WTC11 (cell line): ENCODE results near the gene PDE8B. TPM values are rescaled to one million over a fixed set of nuclear protein-coding genes. Genes with fewer than 3 reads are reported as not detected.
A peak's percentile ranks its signal among the peaks of the same experiment; 100 is the strongest.

Source experiments
- ATAC-seq: fragments of 200-7000 bp; cut with Tn5 transposase; 2 replicates; pipeline ENCODE4 v1.10.0; 2021; ENCODE audit warnings: mild to moderate bottlenecking, moderate library complexity
- CTCF ChIA-PET: fragments of 300-600 bp; sonication (Branson Sonifier 250); formaldehyde crosslinking; loops from one replicate; lab custom pipeline; 2021; ENCODE audit warnings: antibody characterized with exemption; lab: Charles Lee
- POLR2A ChIA-PET: fragments of 350-600 bp; sonication (Branson Sonifier 250); formaldehyde crosslinking; loops from one replicate; lab custom pipeline; 2021; ENCODE audit warnings: antibody characterized with exemption; lab: Charles Lee
- DNase-seq: peaks from one replicate; pipeline ENCODE4 v3.0.0; 2021; ENCODE audit warnings: low spot score
- H3K27ac Mint-ChIP-seq: 2 replicates; pipeline ENCODE4 v1.8.0; 2021; ENCODE audit warnings: mixed read lengths
- H3K27me3 Mint-ChIP-seq: 2 replicates; pipeline ENCODE4 v1.8.0; 2021; ENCODE audit warnings: low read depth, mild to moderate bottlenecking, moderate library complexity, mixed read lengths
- H3K36me3 Mint-ChIP-seq: 2 replicates; pipeline ENCODE4 v1.8.0; 2021; ENCODE audit warnings: mixed read lengths
- H3K4me1 Mint-ChIP-seq: 2 replicates; pipeline ENCODE4 v1.8.0; 2022; ENCODE audit warnings: mixed read lengths
- H3K4me3 Mint-ChIP-seq: 2 replicates; pipeline ENCODE4 v1.8.0; 2021; ENCODE audit warnings: mild to moderate bottlenecking, moderate library complexity, mixed read lengths
- H3K9me3 Mint-ChIP-seq: 2 replicates; pipeline ENCODE4 v1.8.0; 2021; ENCODE audit warnings: mixed read lengths
- CBFB ChIP-seq: sonication (generic); formaldehyde crosslinking; IDR thresholded peaks from 2 replicates; pipeline ENCODE4 v1.8.1; 2022; ENCODE audit warnings: mild to moderate bottlenecking, low read depth, missing genetic modification reagents
- ETV6 ChIP-seq: sonication (generic); formaldehyde crosslinking; IDR thresholded peaks from 2 replicates; pipeline ENCODE4 v1.8.1; 2022; ENCODE audit warnings: mild to moderate bottlenecking, missing genetic modification reagents
- FOXJ3 ChIP-seq: sonication (generic); formaldehyde crosslinking; IDR thresholded peaks from 2 replicates; pipeline ENCODE4 v1.9.0; 2021; ENCODE audit warnings: missing genetic modification reagents, mild to moderate bottlenecking, borderline replicate concordance
- FOXK1 ChIP-seq: sonication (generic); formaldehyde crosslinking; IDR thresholded peaks from 2 replicates; pipeline ENCODE4 v1.8.0; 2022; ENCODE audit warnings: mild to moderate bottlenecking, moderate library complexity, missing genetic modification reagents
- GTF2I ChIP-seq: fragments of 250-450 bp; sonication (Bioruptor Pico); conservative IDR thresholded peaks from 2 replicates; pipeline ENCODE4 v1.4.0; 2021; ENCODE audit warnings: mild to moderate bottlenecking
- KAT7 ChIP-seq: sonication (generic); formaldehyde crosslinking; IDR thresholded peaks from 2 replicates; pipeline ENCODE4 v1.8.1; 2023; ENCODE audit warnings: missing genetic modification reagents, mild to moderate bottlenecking, borderline replicate concordance
- NR2C2 ChIP-seq: sonication (generic); formaldehyde crosslinking; IDR thresholded peaks from 2 replicates; pipeline ENCODE4 v1.8.0; 2022; ENCODE audit warnings: mild to moderate bottlenecking, missing genetic modification reagents
- RORB ChIP-seq: fragments of 250-450 bp; sonication (Bioruptor Pico); IDR thresholded peaks from 2 replicates; pipeline ENCODE4 v1.9.0; 2021; ENCODE audit warnings: mild to moderate bottlenecking
- ZNF423 ChIP-seq: fragments of 250-450 bp; sonication (Bioruptor Pico); IDR thresholded peaks from 2 replicates; pipeline ENCODE4 v2.1.2; 2022; ENCODE audit warnings: mild to moderate bottlenecking, moderate library complexity
- total RNA-seq: library from RNA; stranded (reverse); gene quantifications from 3 replicates; pipeline ENCODE4 v1.2.3, GENCODE V29; 2021
- TF ChIP-seq, protein P1 (sequence below): sonication (generic); formaldehyde crosslinking; IDR thresholded peaks from 2 replicates; pipeline ENCODE4 v1.8.1; 2023; ENCODE audit warnings: mild to moderate bottlenecking, missing genetic modification reagents
- TF ChIP-seq, protein P2 (sequence below): fragments of 250-450 bp; sonication (Bioruptor Pico); IDR thresholded peaks from 2 replicates; pipeline ENCODE4 v2.1.2; 2022; ENCODE audit warnings: mild to moderate bottlenecking, moderate library complexity
- TF ChIP-seq, protein P3 (sequence below): sonication (generic); formaldehyde crosslinking; IDR thresholded peaks from 2 replicates; pipeline ENCODE4 v1.8.0; 2022; ENCODE audit warnings: missing genetic modification reagents
- TF ChIP-seq, protein P4 (sequence below): sonication (generic); formaldehyde crosslinking; IDR thresholded peaks from 2 replicates; pipeline ENCODE4 v1.8.1; 2023; ENCODE audit warnings: mild to moderate bottlenecking, missing genetic modification reagents
- TF ChIP-seq, protein P5 (sequence below): sonication (generic); formaldehyde crosslinking; IDR thresholded peaks from 2 replicates; pipeline ENCODE4 v1.8.1; 2022; ENCODE audit warnings: low read depth, missing genetic modification reagents, borderline replicate concordance
- TF ChIP-seq, protein P6 (sequence below): sonication (generic); formaldehyde crosslinking; IDR thresholded peaks from 2 replicates; pipeline ENCODE4 v1.8.1; 2022; ENCODE audit warnings: missing genetic modification reagents, borderline replicate concordance
- TF ChIP-seq, protein P7 (sequence below): fragments of 200-600 bp; IDR thresholded peaks from 2 replicates; pipeline ENCODE4 v1.8.0; 2022; ENCODE audit warnings: antibody characterized with exemption
- TF ChIP-seq, protein P8 (sequence below): sonication (generic); formaldehyde crosslinking; IDR thresholded peaks from 2 replicates; pipeline ENCODE4 v1.8.0; 2022; ENCODE audit warnings: mild to moderate bottlenecking, missing genetic modification reagents

PDE8B gene
- total RNA-seq, 1 experiment from 2014 or later, result 0.31 TPM

DNA sequence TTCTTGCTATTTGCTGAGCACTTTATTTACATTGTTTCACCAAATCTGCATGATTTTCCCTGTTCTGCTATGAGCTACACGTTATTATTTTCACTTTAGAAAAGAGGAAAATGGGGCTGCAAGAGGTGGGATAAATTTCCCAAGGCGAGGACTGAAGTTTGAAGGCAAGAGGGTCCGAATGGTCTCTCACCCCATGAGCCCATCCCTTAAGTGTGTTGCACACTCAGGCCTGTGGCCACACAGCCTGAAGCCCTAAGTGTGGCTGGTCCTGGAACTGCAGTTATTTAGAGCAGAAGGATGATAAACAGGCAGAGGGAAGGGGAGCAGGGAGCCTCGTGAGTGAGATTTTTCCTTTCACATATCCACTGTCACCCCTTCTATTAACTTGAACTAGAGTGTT lies 7.8 kb downstream of the PDE8B start:
- Mint-ChIP-seq H3K27me3 (peaks cover 11% of the 10 kb centered on the region), H3K27ac (no peak overlapping the region), H3K4me3 (no peak overlapping the region), H3K36me3 (no peaks in the 10 kb centered on the region)
- CTCF ChIA-PET, result no interaction called here
- ATAC-seq, result peak; percentile 89
- POLR2A ChIA-PET, result no interaction called here
- TF ChIP-seq ZNF423 (CRISPR knock-in tag), result no peak
- TF ChIP-seq, protein P1, sequence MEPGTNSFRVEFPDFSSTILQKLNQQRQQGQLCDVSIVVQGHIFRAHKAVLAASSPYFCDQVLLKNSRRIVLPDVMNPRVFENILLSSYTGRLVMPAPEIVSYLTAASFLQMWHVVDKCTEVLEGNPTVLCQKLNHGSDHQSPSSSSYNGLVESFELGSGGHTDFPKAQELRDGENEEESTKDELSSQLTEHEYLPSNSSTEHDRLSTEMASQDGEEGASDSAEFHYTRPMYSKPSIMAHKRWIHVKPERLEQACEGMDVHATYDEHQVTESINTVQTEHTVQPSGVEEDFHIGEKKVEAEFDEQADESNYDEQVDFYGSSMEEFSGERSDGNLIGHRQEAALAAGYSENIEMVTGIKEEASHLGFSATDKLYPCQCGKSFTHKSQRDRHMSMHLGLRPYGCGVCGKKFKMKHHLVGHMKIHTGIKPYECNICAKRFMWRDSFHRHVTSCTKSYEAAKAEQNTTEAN (CRISPR knock-in tag), result 0 out of 2 replicates have a peak, but pooled peaks have one; percentile 51
- TF ChIP-seq, all 79 proteins: peak for 1
- Mint-ChIP-seq H3K4me1 (no peaks in the 10 kb centered on the region), H3K9me3 (no peaks in the 10 kb centered on the region)
- DNase-seq, result peak; percentile 20

DNA sequence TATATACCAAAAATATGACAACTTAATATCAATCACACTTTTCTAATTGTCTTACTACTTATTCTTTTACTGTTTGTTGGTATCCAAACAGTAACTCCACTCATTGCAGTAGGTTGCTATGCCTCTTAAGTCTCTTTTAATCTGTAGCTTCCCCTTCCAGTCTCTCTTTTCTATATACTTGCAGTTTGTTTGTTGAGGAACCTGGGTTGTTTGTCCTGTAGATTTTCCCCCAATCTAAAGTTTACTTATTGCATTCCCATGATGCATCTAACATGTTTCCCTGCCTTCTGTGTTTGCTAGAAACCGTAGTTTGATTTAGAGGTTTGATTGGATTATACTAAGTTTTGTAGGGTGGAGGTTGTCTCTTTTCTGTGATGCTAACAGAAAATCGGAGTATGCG lies 10.6 kb downstream of the PDE8B start:
- H3K9me3 Mint-ChIP-seq, result no peaks in the 10 kb centered on the region
- H3K4me3 Mint-ChIP-seq, result no peak overlapping the region
- DNase-seq, result no peak
- no peaks in the 10 kb centered on the region for H3K36me3 Mint-ChIP-seq
- no peak for ATAC-seq
- ChIA-PET POLR2A (no interaction called here), CTCF (no interaction called here)
- no peaks in the 10 kb centered on the region for H3K4me1 Mint-ChIP-seq
- no peaks in the 10 kb centered on the region; the same call in 1 of the 2 replicates for H3K27me3 Mint-ChIP-seq
- H3K27ac Mint-ChIP-seq, result no peak overlapping the region
- TF ChIP-seq, protein P2, sequence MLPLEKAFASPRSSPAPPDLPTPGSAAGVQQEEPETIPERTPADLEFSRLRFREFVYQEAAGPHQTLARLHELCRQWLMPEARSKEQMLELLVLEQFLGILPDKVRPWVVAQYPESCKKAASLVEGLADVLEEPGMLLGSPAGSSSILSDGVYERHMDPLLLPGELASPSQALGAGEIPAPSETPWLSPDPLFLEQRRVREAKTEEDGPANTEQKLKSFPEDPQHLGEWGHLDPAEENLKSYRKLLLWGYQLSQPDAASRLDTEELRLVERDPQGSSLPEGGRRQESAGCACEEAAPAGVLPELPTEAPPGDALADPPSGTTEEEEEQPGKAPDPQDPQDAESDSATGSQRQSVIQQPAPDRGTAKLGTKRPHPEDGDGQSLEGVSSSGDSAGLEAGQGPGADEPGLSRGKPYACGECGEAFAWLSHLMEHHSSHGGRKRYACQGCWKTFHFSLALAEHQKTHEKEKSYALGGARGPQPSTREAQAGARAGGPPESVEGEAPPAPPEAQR, result no peak
- no peak for TF ChIP-seq GTF2I (CRISPR knock-in tag)
- TF ChIP-seq, protein P3, sequence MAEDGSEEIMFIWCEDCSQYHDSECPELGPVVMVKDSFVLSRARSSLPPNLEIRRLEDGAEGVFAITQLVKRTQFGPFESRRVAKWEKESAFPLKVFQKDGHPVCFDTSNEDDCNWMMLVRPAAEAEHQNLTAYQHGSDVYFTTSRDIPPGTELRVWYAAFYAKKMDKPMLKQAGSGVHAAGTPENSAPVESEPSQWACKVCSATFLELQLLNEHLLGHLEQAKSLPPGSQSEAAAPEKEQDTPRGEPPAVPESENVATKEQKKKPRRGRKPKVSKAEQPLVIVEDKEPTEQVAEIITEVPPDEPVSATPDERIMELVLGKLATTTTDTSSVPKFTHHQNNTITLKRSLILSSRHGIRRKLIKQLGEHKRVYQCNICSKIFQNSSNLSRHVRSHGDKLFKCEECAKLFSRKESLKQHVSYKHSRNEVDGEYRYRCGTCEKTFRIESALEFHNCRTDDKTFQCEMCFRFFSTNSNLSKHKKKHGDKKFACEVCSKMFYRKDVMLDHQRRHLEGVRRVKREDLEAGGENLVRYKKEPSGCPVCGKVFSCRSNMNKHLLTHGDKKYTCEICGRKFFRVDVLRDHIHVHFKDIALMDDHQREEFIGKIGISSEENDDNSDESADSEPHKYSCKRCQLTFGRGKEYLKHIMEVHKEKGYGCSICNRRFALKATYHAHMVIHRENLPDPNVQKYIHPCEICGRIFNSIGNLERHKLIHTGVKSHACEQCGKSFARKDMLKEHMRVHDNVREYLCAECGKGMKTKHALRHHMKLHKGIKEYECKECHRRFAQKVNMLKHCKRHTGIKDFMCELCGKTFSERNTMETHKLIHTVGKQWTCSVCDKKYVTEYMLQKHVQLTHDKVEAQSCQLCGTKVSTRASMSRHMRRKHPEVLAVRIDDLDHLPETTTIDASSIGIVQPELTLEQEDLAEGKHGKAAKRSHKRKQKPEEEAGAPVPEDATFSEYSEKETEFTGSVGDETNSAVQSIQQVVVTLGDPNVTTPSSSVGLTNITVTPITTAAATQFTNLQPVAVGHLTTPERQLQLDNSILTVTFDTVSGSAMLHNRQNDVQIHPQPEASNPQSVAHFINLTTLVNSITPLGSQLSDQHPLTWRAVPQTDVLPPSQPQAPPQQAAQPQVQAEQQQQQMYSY (CRISPR knock-in tag), result no peak
- TF ChIP-seq ETV6, result no peak
- TF ChIP-seq, protein P4, sequence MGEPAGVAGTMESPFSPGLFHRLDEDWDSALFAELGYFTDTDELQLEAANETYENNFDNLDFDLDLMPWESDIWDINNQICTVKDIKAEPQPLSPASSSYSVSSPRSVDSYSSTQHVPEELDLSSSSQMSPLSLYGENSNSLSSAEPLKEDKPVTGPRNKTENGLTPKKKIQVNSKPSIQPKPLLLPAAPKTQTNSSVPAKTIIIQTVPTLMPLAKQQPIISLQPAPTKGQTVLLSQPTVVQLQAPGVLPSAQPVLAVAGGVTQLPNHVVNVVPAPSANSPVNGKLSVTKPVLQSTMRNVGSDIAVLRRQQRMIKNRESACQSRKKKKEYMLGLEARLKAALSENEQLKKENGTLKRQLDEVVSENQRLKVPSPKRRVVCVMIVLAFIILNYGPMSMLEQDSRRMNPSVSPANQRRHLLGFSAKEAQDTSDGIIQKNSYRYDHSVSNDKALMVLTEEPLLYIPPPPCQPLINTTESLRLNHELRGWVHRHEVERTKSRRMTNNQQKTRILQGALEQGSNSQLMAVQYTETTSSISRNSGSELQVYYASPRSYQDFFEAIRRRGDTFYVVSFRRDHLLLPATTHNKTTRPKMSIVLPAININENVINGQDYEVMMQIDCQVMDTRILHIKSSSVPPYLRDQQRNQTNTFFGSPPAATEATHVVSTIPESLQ, result no peak

DNA sequence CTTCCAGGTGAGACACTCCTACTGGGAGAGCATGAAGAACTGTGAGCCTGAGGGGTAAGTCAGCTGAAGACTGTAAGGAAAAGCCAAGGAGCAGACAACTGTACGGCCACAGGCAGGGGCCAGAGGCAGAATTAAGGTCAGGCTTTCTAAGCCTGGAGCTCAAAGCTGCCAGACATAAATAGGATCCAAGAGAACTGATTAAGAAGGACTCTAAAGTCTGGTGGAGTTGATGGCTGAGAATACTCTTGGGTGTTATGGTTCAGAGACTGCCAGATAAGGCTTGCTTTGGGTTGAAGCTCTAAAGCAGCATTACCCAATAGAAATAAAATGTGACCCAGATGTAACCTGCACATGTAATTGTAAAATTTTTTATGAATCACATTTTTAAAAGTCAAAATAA lies 12.2 kb downstream of the PDE8B start:
- no peaks in the 10 kb centered on the region for H3K36me3 Mint-ChIP-seq
- POLR2A ChIA-PET, result interaction anchor here (0.5 kb wide), 1 partner anchor 9 kb away, joined by 4 read pairs; no protein-coding TSS in a partner anchor
- no peaks in the 10 kb centered on the region for H3K9me3 Mint-ChIP-seq
- CTCF ChIA-PET, result no interaction called here
- DNase-seq, result no peak
- no peak for ATAC-seq
- no peak overlapping the region for H3K4me3 Mint-ChIP-seq
- no peak overlapping the region for H3K27ac Mint-ChIP-seq
- no peaks in the 10 kb centered on the region for H3K4me1 Mint-ChIP-seq
- H3K27me3 Mint-ChIP-seq, result no peaks in the 10 kb centered on the region; the same call in 1 of the 2 replicates
- TF ChIP-seq KAT7 (CRISPR knock-in tag) (no peak), FOXJ3 (CRISPR knock-in tag) (no peak), RORB (no peak), CBFB (no peak), NR2C2 (no peak), FOXK1 (no peak)
- TF ChIP-seq, protein P5, sequence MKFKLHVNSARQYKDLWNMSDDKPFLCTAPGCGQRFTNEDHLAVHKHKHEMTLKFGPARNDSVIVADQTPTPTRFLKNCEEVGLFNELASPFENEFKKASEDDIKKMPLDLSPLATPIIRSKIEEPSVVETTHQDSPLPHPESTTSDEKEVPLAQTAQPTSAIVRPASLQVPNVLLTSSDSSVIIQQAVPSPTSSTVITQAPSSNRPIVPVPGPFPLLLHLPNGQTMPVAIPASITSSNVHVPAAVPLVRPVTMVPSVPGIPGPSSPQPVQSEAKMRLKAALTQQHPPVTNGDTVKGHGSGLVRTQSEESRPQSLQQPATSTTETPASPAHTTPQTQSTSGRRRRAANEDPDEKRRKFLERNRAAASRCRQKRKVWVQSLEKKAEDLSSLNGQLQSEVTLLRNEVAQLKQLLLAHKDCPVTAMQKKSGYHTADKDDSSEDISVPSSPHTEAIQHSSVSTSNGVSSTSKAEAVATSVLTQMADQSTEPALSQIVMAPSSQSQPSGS (CRISPR knock-in tag), result no peak
- TF ChIP-seq, protein P6, sequence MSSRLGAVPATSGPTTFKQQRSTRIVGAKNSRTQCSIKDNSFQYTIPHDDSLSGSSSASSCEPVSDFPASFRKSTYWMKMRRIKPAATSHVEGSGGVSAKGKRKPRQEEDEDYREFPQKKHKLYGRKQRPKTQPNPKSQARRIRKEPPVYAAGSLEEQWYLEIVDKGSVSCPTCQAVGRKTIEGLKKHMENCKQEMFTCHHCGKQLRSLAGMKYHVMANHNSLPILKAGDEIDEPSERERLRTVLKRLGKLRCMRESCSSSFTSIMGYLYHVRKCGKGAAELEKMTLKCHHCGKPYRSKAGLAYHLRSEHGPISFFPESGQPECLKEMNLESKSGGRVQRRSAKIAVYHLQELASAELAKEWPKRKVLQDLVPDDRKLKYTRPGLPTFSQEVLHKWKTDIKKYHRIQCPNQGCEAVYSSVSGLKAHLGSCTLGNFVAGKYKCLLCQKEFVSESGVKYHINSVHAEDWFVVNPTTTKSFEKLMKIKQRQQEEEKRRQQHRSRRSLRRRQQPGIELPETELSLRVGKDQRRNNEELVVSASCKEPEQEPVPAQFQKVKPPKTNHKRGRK (CRISPR knock-in tag), result no peak
- TF ChIP-seq, protein P7, sequence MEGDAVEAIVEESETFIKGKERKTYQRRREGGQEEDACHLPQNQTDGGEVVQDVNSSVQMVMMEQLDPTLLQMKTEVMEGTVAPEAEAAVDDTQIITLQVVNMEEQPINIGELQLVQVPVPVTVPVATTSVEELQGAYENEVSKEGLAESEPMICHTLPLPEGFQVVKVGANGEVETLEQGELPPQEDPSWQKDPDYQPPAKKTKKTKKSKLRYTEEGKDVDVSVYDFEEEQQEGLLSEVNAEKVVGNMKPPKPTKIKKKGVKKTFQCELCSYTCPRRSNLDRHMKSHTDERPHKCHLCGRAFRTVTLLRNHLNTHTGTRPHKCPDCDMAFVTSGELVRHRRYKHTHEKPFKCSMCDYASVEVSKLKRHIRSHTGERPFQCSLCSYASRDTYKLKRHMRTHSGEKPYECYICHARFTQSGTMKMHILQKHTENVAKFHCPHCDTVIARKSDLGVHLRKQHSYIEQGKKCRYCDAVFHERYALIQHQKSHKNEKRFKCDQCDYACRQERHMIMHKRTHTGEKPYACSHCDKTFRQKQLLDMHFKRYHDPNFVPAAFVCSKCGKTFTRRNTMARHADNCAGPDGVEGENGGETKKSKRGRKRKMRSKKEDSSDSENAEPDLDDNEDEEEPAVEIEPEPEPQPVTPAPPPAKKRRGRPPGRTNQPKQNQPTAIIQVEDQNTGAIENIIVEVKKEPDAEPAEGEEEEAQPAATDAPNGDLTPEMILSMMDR, result no peak
- TF ChIP-seq, protein P8, sequence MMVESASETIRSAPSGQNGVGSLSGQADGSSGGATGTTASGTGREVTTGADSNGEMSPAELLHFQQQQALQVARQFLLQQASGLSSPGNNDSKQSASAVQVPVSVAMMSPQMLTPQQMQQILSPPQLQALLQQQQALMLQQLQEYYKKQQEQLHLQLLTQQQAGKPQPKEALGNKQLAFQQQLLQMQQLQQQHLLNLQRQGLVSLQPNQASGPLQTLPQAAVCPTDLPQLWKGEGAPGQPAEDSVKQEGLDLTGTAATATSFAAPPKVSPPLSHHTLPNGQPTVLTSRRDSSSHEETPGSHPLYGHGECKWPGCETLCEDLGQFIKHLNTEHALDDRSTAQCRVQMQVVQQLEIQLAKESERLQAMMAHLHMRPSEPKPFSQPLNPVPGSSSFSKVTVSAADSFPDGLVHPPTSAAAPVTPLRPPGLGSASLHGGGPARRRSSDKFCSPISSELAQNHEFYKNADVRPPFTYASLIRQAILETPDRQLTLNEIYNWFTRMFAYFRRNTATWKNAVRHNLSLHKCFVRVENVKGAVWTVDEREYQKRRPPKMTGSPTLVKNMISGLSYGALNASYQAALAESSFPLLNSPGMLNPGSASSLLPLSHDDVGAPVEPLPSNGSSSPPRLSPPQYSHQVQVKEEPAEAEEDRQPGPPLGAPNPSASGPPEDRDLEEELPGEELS (CRISPR knock-in tag), result no peak
